Caco-2 (cell line): ENCODE measurements around the gene DLG2. TPM values are rescaled to one million over a fixed set of nuclear protein-coding genes. Genes with fewer than 3 reads are reported as not detected.

ENCODE experiments used
- BruUV-seq: library from RNA; stranded (reverse); fragments of 400-500 nt; replicated peaks from 2 replicates; lab custom pipeline; 2021; lab: Mats Ljungman, UMichigan
- CTCF ChIA-PET: fragments of 300-600 bp; sonication (Branson Sonifier 250); formaldehyde crosslinking; loops from one replicate; lab custom pipeline; 2022; ENCODE audit warnings: antibody characterized with exemption; lab: Charles Lee
- POLR2A ChIA-PET: fragments of 300-600 bp; sonication (Branson Sonifier 250); formaldehyde crosslinking; loops from one replicate; lab custom pipeline; 2022; ENCODE audit warnings: antibody characterized with exemption; lab: Charles Lee
- DNase-seq, 2 experiments: peaks; one replicate each; pipeline versions ENCODE4 v3.0.0 to v3.0.0-alpha.2; 2020 to 2022
- H3K27me3 ChIP-seq: replicated peaks from 2 replicates; pipeline ENCODE4 v1.6.0; 2011; ENCODE audit warnings: low read length; ENCODE audit not compliant: control insufficient read depth, insufficient read depth
- H3K36me3 ChIP-seq: 2 replicates; pipeline ENCODE4 v1.5.1; 2011; ENCODE audit warnings: low read length; ENCODE audit not compliant: control insufficient read depth, insufficient read depth
- H3K4me1 ChIP-seq: fragments of 250-450 bp; sonication (Bioruptor Pico); 2 replicates; pipeline ENCODE4 v1.5.1; 2020; ENCODE audit warnings: mild to moderate bottlenecking
- H3K4me3 ChIP-seq: 2 replicates; pipeline ENCODE4 v1.5.1; 2011; ENCODE audit warnings: low read depth, mild to moderate bottlenecking, control low read depth, low read length
- H3K9me3 ChIP-seq: fragments of 250-450 bp; sonication (Bioruptor Pico); 2 replicates; pipeline ENCODE4 v1.5.1; 2020; ENCODE audit warnings: mild to moderate bottlenecking, moderate library complexity
- H3K27ac Mint-ChIP-seq: one replicate; pipeline ENCODE4 v1.8.0; 2022; ENCODE audit warnings: mixed read lengths; ENCODE audit not compliant: unreplicated experiment
- H3K27me3 Mint-ChIP-seq: one replicate; pipeline ENCODE4 v1.8.0; 2022; ENCODE audit warnings: mixed read lengths; ENCODE audit not compliant: insufficient read depth, unreplicated experiment
- H3K36me3 Mint-ChIP-seq: one replicate; pipeline ENCODE4 v1.8.0; 2022; ENCODE audit warnings: mild to moderate bottlenecking, mixed read lengths; ENCODE audit not compliant: insufficient read depth, unreplicated experiment
- H3K4me1 Mint-ChIP-seq: one replicate; pipeline ENCODE4 v1.8.0; 2022; ENCODE audit warnings: low read depth, mixed read lengths; ENCODE audit not compliant: unreplicated experiment
- H3K4me3 Mint-ChIP-seq: one replicate; pipeline ENCODE4 v1.8.0; 2022; ENCODE audit warnings: mild to moderate bottlenecking, moderate library complexity, mixed read lengths; ENCODE audit not compliant: unreplicated experiment
- H3K9me3 Mint-ChIP-seq: one replicate; pipeline ENCODE4 v1.8.0; 2022; ENCODE audit warnings: mixed read lengths; ENCODE audit not compliant: unreplicated experiment
- CTCF ChIP-seq, 2 experiments: fragments of 200-600 bp in 1 of 2; IDR thresholded peaks; 1 replicate in 1 of 2; 2 replicates in 1 of 2; pipeline versions ENCODE4 v1.5.1 to v1.8.0; 2011 to 2022; ENCODE audit warnings: antibody characterized with exemption in 1 of 2, control low read depth in 1 of 2, inconsistent platforms in 1 of 2, low read depth in 1 of 2, low read length in 1 of 2, mild to moderate bottlenecking in 1 of 2, moderate library complexity in 1 of 2; ENCODE audit not compliant: insufficient read depth in 1 of 2, severe bottlenecking in 1 of 2, unreplicated experiment in 1 of 2
- intact Hi-C: fragments of 100-400 bp; cut with micrococcal nuclease; formaldehyde crosslinking; loops from one replicate; pipeline ENCODE4 v1.10.0; 2022; ENCODE audit not compliant: unreplicated experiment
- total RNA-seq: library from RNA; stranded (reverse); gene quantifications from 2 replicates; pipeline ENCODE4 v1.2.3, GENCODE V29; 2022

Gene DLG2
- total RNA-seq, 1 experiment from 2014 or later = 21.6 TPM

- H3K27ac Mint-ChIP-seq = peak overlapping the region; percentile 52
- H3K9me3 Mint-ChIP-seq = no peaks in the 10 kb centered on the region
- no peak overlapping the region for H3K4me3 Mint-ChIP-seq
- Histone ChIP-seq H3K4me1 (peaks cover 16% of the 10 kb centered on the region), H3K9me3 (no peaks in the 10 kb centered on the region), H3K27me3 (no peaks in the 10 kb centered on the region), H3K36me3 (no peaks in the 10 kb centered on the region), H3K4me3 (no peak overlapping the region)
- TF ChIP-seq CTCF (IDR thresholded peaks at IDR 0.05; ENCODE audit: insufficient read depth in 1 of 2, low read depth in 1 of 2, low read length in 1 of 2, severe bottlenecking in 1 of 2, unreplicated experiment in 1 of 2) = no peak
- intact Hi-C loops = no loop called here
- peaks cover 11% of the 10 kb centered on the region for H3K4me1 Mint-ChIP-seq
- peak in 1 of 2 experiments; percentile 15 for DNase-seq
- POLR2A ChIA-PET = no interaction called here
- no peaks in the 10 kb centered on the region for H3K27me3 Mint-ChIP-seq
- no peaks in the 10 kb centered on the region for H3K36me3 Mint-ChIP-seq
- BruUV-seq = no TSS peak
- CTCF ChIA-PET = no interaction called here
Measured at GRCh38 chr11:85299258-85299942, 327.7 kb downstream of the DLG2 start.

GRCh38 chr11:85295694-85296271 lies 331.4 kb downstream of the DLG2 start:
- Mint-ChIP-seq H3K9me3 (no peaks in the 10 kb centered on the region), H3K27me3 (peaks cover 6% of the 10 kb centered on the region), H3K4me1 (peaks cover 11% of the 10 kb centered on the region), H3K27ac (no peak overlapping the region), H3K36me3 (no peaks in the 10 kb centered on the region), H3K4me3 (no peak overlapping the region)
- Histone ChIP-seq H3K4me1 (peaks cover 16% of the 10 kb centered on the region), H3K36me3 (no peaks in the 10 kb centered on the region), H3K27me3 (no peaks in the 10 kb centered on the region), H3K4me3 (no peak overlapping the region), H3K9me3 (no peaks in the 10 kb centered on the region)
- no peak for DNase-seq
- TF ChIP-seq CTCF (IDR thresholded peaks at IDR 0.05; ENCODE audit: insufficient read depth in 1 of 2, low read depth in 1 of 2, low read length in 1 of 2, severe bottlenecking in 1 of 2, unreplicated experiment in 1 of 2) = no peak
- intact Hi-C loops = no loop called here
- BruUV-seq = no TSS peak
- CTCF ChIA-PET = no interaction called here
- POLR2A ChIA-PET = no interaction called here

GRCh38 chr11:85281550-85281949 lies 345.6 kb downstream of the DLG2 start:
- BruUV-seq = no TSS peak
- ChIA-PET CTCF (no interaction called here), POLR2A (no interaction called here)
- H3K4me1 Mint-ChIP-seq = no peaks in the 10 kb centered on the region
- H3K27me3 Mint-ChIP-seq = peaks cover 3% of the 10 kb centered on the region
- intact Hi-C loops = no loop called here
- Histone ChIP-seq H3K4me1 (no peaks in the 10 kb centered on the region), H3K9me3 (no peaks in the 10 kb centered on the region), H3K36me3 (no peaks in the 10 kb centered on the region), H3K4me3 (no peak overlapping the region), H3K27me3 (no peaks in the 10 kb centered on the region)
- no peak overlapping the region for H3K4me3 Mint-ChIP-seq
- no peak for TF ChIP-seq CTCF (IDR thresholded peaks at IDR 0.05; ENCODE audit: insufficient read depth in 1 of 2, low read depth in 1 of 2, low read length in 1 of 2, severe bottlenecking in 1 of 2, unreplicated experiment in 1 of 2)
- no peaks in the 10 kb centered on the region for H3K36me3 Mint-ChIP-seq
- H3K27ac Mint-ChIP-seq = no peak overlapping the region
- no peaks in the 10 kb centered on the region for H3K9me3 Mint-ChIP-seq
- no peak for DNase-seq
